IMR-90 (cell line): ENCODE measurements around the gene NDUFA5. TPM values are rescaled to one million over a fixed set of nuclear protein-coding genes. Genes with fewer than 3 reads are reported as not detected.

ENCODE experiments used
- ATAC-seq: fragments of 200-7000 bp; cut with Tn5 transposase; 2 replicates; pipeline ENCODE4 v1.9.1; 2020; ENCODE audit warnings: low read depth, mild to moderate bottlenecking, moderate library complexity
- BruUV-seq: library from RNA; stranded (reverse); fragments of 400-500 nt; replicated peaks from 2 replicates; lab custom pipeline; 2021; lab: Mats Ljungman, UMichigan
- CTCF ChIA-PET: fragments of 300-600 bp; formaldehyde crosslinking; extraction: SDS; loops from one replicate; lab custom pipeline; 2021; ENCODE audit warnings: antibody characterized with exemption; lab: Yijun Ruan, JAX
- POLR2A ChIA-PET: fragments of 300-600 bp; sonication (Branson Sonifier 250); formaldehyde crosslinking; loops from one replicate; lab custom pipeline; 2022; ENCODE audit warnings: antibody characterized with exemption; ENCODE audit not compliant: unreplicated experiment; lab: Charles Lee
- DNase-seq: peaks from one replicate; pipeline ENCODE4 v3.0.0; 2013
- H2AFZ ChIP-seq: replicated peaks from 2 replicates; pipeline ENCODE3; 2013; ENCODE audit warnings: low read length, mild to moderate bottlenecking; ENCODE audit not compliant: poor library complexity
- H2AK5ac ChIP-seq: 2 replicates; pipeline ENCODE4 v1.6.1; 2013; ENCODE audit warnings: low read depth, low read length, inconsistent platforms
- H2AK9ac ChIP-seq: replicated peaks from 2 replicates; pipeline ENCODE3; 2013; ENCODE audit warnings: mild to moderate bottlenecking, low read depth, low read length, moderate library complexity; ENCODE audit not compliant: poor library complexity
- H2BK120ac ChIP-seq: 2 replicates; pipeline ENCODE4 v1.6.1; 2013; ENCODE audit warnings: low read depth, low read length, inconsistent platforms
- H2BK15ac ChIP-seq: 3 replicates; pipeline ENCODE4 v1.6.1; 2013; ENCODE audit warnings: low read depth, low read length, inconsistent platforms
- H2BK20ac ChIP-seq: 2 replicates; pipeline ENCODE4 v1.6.1; 2013; ENCODE audit warnings: low read depth, mild to moderate bottlenecking, inconsistent platforms, low read length, moderate library complexity
- H2BK5ac ChIP-seq: 2 replicates; pipeline ENCODE4 v1.6.1; 2013; ENCODE audit warnings: mild to moderate bottlenecking, low read depth, low read length, inconsistent platforms; ENCODE audit not compliant: poor library complexity, severe bottlenecking
- H3K14ac ChIP-seq: replicated peaks from 2 replicates; pipeline ENCODE4 v1.6.1; 2013; ENCODE audit warnings: low read depth, low read length, inconsistent platforms
- H3K18ac ChIP-seq: 2 replicates; pipeline ENCODE4 v1.6.1; 2013; ENCODE audit warnings: low read depth, low read length, control low read depth
- H3K23ac ChIP-seq: 2 replicates; pipeline ENCODE4 v1.6.1; 2013; ENCODE audit warnings: low read depth, low read length, inconsistent platforms
- H3K27ac ChIP-seq: 2 replicates; pipeline ENCODE4 v1.5.1; 2013; ENCODE audit warnings: mild to moderate bottlenecking, control low read depth, low read length; ENCODE audit not compliant: insufficient read depth
- H3K27me3 ChIP-seq: 2 replicates; pipeline ENCODE4 v1.6.1; 2013; ENCODE audit warnings: low read length; ENCODE audit not compliant: control insufficient read depth, insufficient read depth
- H3K36me3 ChIP-seq: 2 replicates; pipeline ENCODE4 v1.6.1; 2013; ENCODE audit warnings: low read length, mixed read lengths; ENCODE audit not compliant: control insufficient read depth, insufficient read depth
- H3K4ac ChIP-seq: 2 replicates; pipeline ENCODE4 v1.6.1; 2013; ENCODE audit warnings: low read depth, low read length, inconsistent platforms
- H3K4me1 ChIP-seq: 2 replicates; pipeline ENCODE4 v1.6.1; 2013; ENCODE audit warnings: low read length, mixed read lengths; ENCODE audit not compliant: control insufficient read depth, insufficient read depth
- H3K4me2 ChIP-seq: 2 replicates; pipeline ENCODE4 v1.6.1; 2013; ENCODE audit warnings: low read depth, mild to moderate bottlenecking, control low read depth, low read length, moderate library complexity
- H3K4me3 ChIP-seq: 2 replicates; pipeline ENCODE4 v1.5.1; 2013; ENCODE audit warnings: low read depth, mild to moderate bottlenecking, control low read depth, low read length, moderate library complexity; ENCODE audit not compliant: insufficient read depth
- H3K56ac ChIP-seq: 2 replicates; pipeline ENCODE4 v1.6.1; 2013; ENCODE audit warnings: low read length, inconsistent platforms; ENCODE audit not compliant: insufficient read depth; ENCODE audit errors: extremely low read depth
- H3K79me1 ChIP-seq, 2 experiments: 2 replicates each; pipeline ENCODE4 v1.6.1; 2013; ENCODE audit warnings: low read length in 2 of 2, inconsistent platforms in 1 of 2, low read depth in 1 of 2
- H3K9ac ChIP-seq: 2 replicates; pipeline ENCODE4 v1.6.1; 2013; ENCODE audit warnings: low read depth, low read length, control low read depth
- H3K9me1 ChIP-seq: 2 replicates; pipeline ENCODE4 v1.6.1; 2013; ENCODE audit warnings: low read length, inconsistent platforms; ENCODE audit not compliant: insufficient read depth
- H3K9me3 ChIP-seq: 2 replicates; pipeline ENCODE4 v1.6.1; 2013; ENCODE audit warnings: low read length; ENCODE audit not compliant: control insufficient read depth, insufficient read depth
- H4K20me1 ChIP-seq: 2 replicates; pipeline ENCODE4 v1.6.1; 2013; ENCODE audit warnings: low read length, inconsistent platforms; ENCODE audit not compliant: insufficient read depth
- H4K5ac ChIP-seq: 2 replicates; pipeline ENCODE4 v1.6.1; 2013; ENCODE audit warnings: mild to moderate bottlenecking, low read depth, low read length, control low read depth
- H4K8ac ChIP-seq, 2 experiments: 2 replicates each; pipeline ENCODE4 v1.6.1; 2013; ENCODE audit warnings: low read depth in 2 of 2, low read length in 2 of 2, control low read depth in 1 of 2, inconsistent platforms in 1 of 2
- H4K91ac ChIP-seq: 2 replicates; pipeline ENCODE4 v1.6.1; 2013; ENCODE audit warnings: low read depth, low read length, inconsistent platforms; ENCODE audit not compliant: insufficient read depth
- BHLHE40 ChIP-seq: fragments of 150-350 bp; IDR thresholded peaks from 2 replicates; pipeline ENCODE4 v1.6.1; 2016; ENCODE audit warnings: mild to moderate bottlenecking, low read depth, low read length
- CHD1 ChIP-seq: IDR thresholded peaks from 2 replicates; pipeline ENCODE4 v1.6.1; 2012; ENCODE audit warnings: low read depth, low read length, improper control_type of control experiment
- CTCF ChIP-seq: conservative IDR thresholded peaks from 2 replicates; pipeline ENCODE4 v1.5.1; 2012; ENCODE audit warnings: mild to moderate bottlenecking, low read depth, low read length, improper control_type of control experiment
- ELK1 ChIP-seq: fragments of 150-350 bp; IDR thresholded peaks from 2 replicates; pipeline ENCODE4 v1.6.1; 2016; ENCODE audit warnings: low read depth, mild to moderate bottlenecking, low read length, moderate library complexity, borderline replicate concordance
- MAFK ChIP-seq: IDR thresholded peaks from 2 replicates; pipeline ENCODE4 v1.6.1; 2012; ENCODE audit warnings: low read depth, low read length, improper control_type of control experiment
- MAZ ChIP-seq: IDR thresholded peaks from 2 replicates; pipeline ENCODE4 v1.6.1; 2012; ENCODE audit warnings: low read depth, mild to moderate bottlenecking, low read length, improper control_type of control experiment, moderate library complexity, borderline replicate concordance
- NFE2L2 ChIP-seq: fragments of 150-350 bp; IDR thresholded peaks from 2 replicates; pipeline ENCODE4 v1.6.1; 2016; ENCODE audit warnings: low read depth, mild to moderate bottlenecking, low read length
- POLR2A ChIP-seq: IDR thresholded peaks from 2 replicates; pipeline ENCODE4 v1.6.1; 2012; ENCODE audit warnings: mild to moderate bottlenecking, low read depth, low read length
- RAD21 ChIP-seq: IDR thresholded peaks from 2 replicates; pipeline ENCODE4 v1.6.1; 2012; ENCODE audit warnings: low read length, improper control_type of control experiment
- RFX5 ChIP-seq: IDR thresholded peaks from 2 replicates; pipeline ENCODE4 v1.8.0; 2012; ENCODE audit warnings: low read depth, mild to moderate bottlenecking, low read length, moderate library complexity
- WGBS, 2 experiments: methylation state at CpG; one replicate each; pipeline versions ENCODE4 v1.1.5 to v1.1.7; 2013; ENCODE audit warnings: missing lambda C conversion rate in 2 of 2; ENCODE audit not compliant: insufficient read length in 1 of 2; ENCODE audit errors: extremely low coverage in 2 of 2; 5-methylcytosine and 5-hydroxymethylcytosine counted together
- dilution Hi-C: fragments of 300-500 bp; cut with HindIII; formaldehyde crosslinking; loops from one replicate; pipeline ENCODE4 v1.14.3; 2018; ENCODE audit warnings: low sequenced_read_pairs; ENCODE audit not compliant: unreplicated experiment
- in situ Hi-C: fragments of 300-500 bp; cut with MboI; formaldehyde crosslinking; loops from 3 replicates; pipeline ENCODE4 v1.14.3; 2019; ENCODE audit warnings: low sequenced_read_pairs, inconsistent platforms, mixed read lengths
- intact Hi-C: fragments of 100-400 bp; cut with micrococcal nuclease; formaldehyde crosslinking; loops from 2 replicates; pipeline ENCODE4 v1.10.0; 2022
- polyA plus RNA-seq, 3 experiments: library from polyadenylated mRNA; depleted of rRNA; stranded (reverse); fragments of >200 nt; gene quantifications; 2 replicates each; pipeline ENCODE4 v1.2.3, GENCODE V29; 2012; ENCODE audit warnings: low replicate concordance in 1 of 3
- total RNA-seq: library from RNA; depleted of rRNA; stranded (reverse); fragments of >200 nt; gene quantifications from 2 replicates; pipeline ENCODE4 v1.2.3, GENCODE V29; 2012

The NDUFA5 gene
- total and polyA plus RNA-seq, 2 of the 4 experiments (the other 2 are of a cell fraction): 2.9 to 12.1 TPM

GRCh38 chr7:123583821-123584220 is 26.2 kb upstream of the NDUFA5 start:
- no peak for ATAC-seq
- Histone ChIP-seq H3K4me2 (no peak overlapping the region), H2AFZ (no peak overlapping the region), H3K9me1 (no peaks in the 10 kb centered on the region), H3K4ac (no peak overlapping the region), H2BK15ac (no peak overlapping the region), H3K9ac (no peak overlapping the region), H3K79me1 (no peaks in the 10 kb centered on the region), H3K4me3 (no peak overlapping the region), H2AK9ac (no peak overlapping the region), H3K14ac (no peak overlapping the region), H3K27ac (no peak overlapping the region), H2BK120ac (no peak overlapping the region), H2BK5ac (no peak overlapping the region), H2AK5ac (no peak overlapping the region), H3K27me3 (no peaks in the 10 kb centered on the region; the same call in none of the 2 replicates), H3K9me3 (no peaks in the 10 kb centered on the region), H3K23ac (no peak overlapping the region), H3K4me1 (no peaks in the 10 kb centered on the region), H4K20me1 (no peaks in the 10 kb centered on the region), H3K18ac (no peak overlapping the region), H3K36me3 (no peaks in the 10 kb centered on the region), H4K8ac (no peak overlapping the region), H3K56ac (no peak overlapping the region), H2BK20ac (no peak overlapping the region), H4K5ac (no peak overlapping the region), H4K91ac (no peak overlapping the region)
- dilution Hi-C loops (no loop called here), in situ Hi-C loops (no loop called here), intact Hi-C loops (no loop called here)
- no TSS peak for BruUV-seq
- DNase-seq: no peak
- POLR2A ChIA-PET: interaction anchor here (0.6 kb wide), 1 partner anchor 60 kb away, joined by 5 read pairs; no protein-coding TSS in a partner anchor
- TF ChIP-seq MAFK (no peak), CTCF (no peak), BHLHE40 (no peak), ELK1 (no peak), MAZ (no peak), RAD21 (no peak), RFX5 (no peak), CHD1 (no peak), NFE2L2 (no peak), POLR2A (no peak)
- CTCF ChIA-PET: no interaction called here
- no CpG with 5 or more reads among the region's 4 CpGs for WGBS, 2 experiments
